ENCODE measurements around the gene CTNNA3. TPM values are rescaled to one million over a fixed set of nuclear protein-coding genes. Genes with fewer than 3 reads are reported as not detected.

CTNNA3 gene
- total RNA-seq, 1 donor from 2014 or later, result 159 TPM

GRCh38 chr10:66294538-66294937 lies 1401.5 kb downstream of the CTNNA3 start:
- Histone ChIP-seq H3K4me1 (peaks cover 15% of the 10 kb centered on the region), H3K4me3 (no peak overlapping the region), H3K9me3 (replicated peaks) (no peaks in the 10 kb centered on the region), H3K27me3 (ENCODE audit: low read depth) (no peaks in the 10 kb centered on the region), H3K36me3 (no peaks in the 10 kb centered on the region), H3K27ac (replicated peaks) (no peak overlapping the region)
- DNase-seq, result no peak
- intact Hi-C loops (cut with micrococcal nuclease), result no loop called here
- TF ChIP-seq CTCF (IDR thresholded peaks at IDR 0.05; ENCODE audit: borderline replicate concordance), result no peak

GRCh38 chr10:66292922-66293321 lies 1403.1 kb downstream of the CTNNA3 start:
- no peaks in the 10 kb centered on the region for H3K9me3 ChIP-seq (replicated peaks)
- H3K4me1 ChIP-seq, result peaks cover 15% of the 10 kb centered on the region
- H3K36me3 ChIP-seq, result no peaks in the 10 kb centered on the region
- H3K27me3 ChIP-seq (ENCODE audit: low read depth), result no peaks in the 10 kb centered on the region
- TF ChIP-seq CTCF (IDR thresholded peaks at IDR 0.05; ENCODE audit: borderline replicate concordance), result no peak
- H3K27ac ChIP-seq (replicated peaks), result no peak overlapping the region
- no peak overlapping the region for H3K4me3 ChIP-seq
- intact Hi-C loops (cut with micrococcal nuclease), result no loop called here
- DNase-seq, result no peak

GRCh38 chr10:66292456-66292855 lies 1403.5 kb downstream of the CTNNA3 start:
- TF ChIP-seq CTCF (IDR thresholded peaks at IDR 0.05; ENCODE audit: borderline replicate concordance), result no peak
- H3K4me1 ChIP-seq, result peaks cover 15% of the 10 kb centered on the region
- DNase-seq, result no peak
- H3K4me3 ChIP-seq, result no peak overlapping the region
- intact Hi-C loops (cut with micrococcal nuclease), result no loop called here
- no peaks in the 10 kb centered on the region for H3K9me3 ChIP-seq (replicated peaks)
- no peak overlapping the region for H3K27ac ChIP-seq (replicated peaks)
- no peaks in the 10 kb centered on the region for H3K36me3 ChIP-seq
- H3K27me3 ChIP-seq (ENCODE audit: low read depth), result no peaks in the 10 kb centered on the region

- intact Hi-C loops (cut with micrococcal nuclease), result no loop called here
- Histone ChIP-seq H3K36me3 (no peaks in the 10 kb centered on the region), H3K27ac (replicated peaks) (no peak overlapping the region), H3K4me1 (peaks cover 4% of the 10 kb centered on the region), H3K27me3 (ENCODE audit: low read depth) (no peaks in the 10 kb centered on the region), H3K9me3 (replicated peaks) (no peaks in the 10 kb centered on the region), H3K4me3 (no peak overlapping the region)
- TF ChIP-seq CTCF (IDR thresholded peaks at IDR 0.05; ENCODE audit: borderline replicate concordance), result no peak
- DNase-seq, result no peak
These were observed 1404.9 kb downstream of the CTNNA3 start for GRCh38 chr10:66291133-66291532.

- no peak overlapping the region for H3K4me3 ChIP-seq
- H3K9me3 ChIP-seq (replicated peaks), result no peaks in the 10 kb centered on the region
- no peak overlapping the region for H3K27ac ChIP-seq (replicated peaks)
- no peaks in the 10 kb centered on the region for H3K27me3 ChIP-seq (ENCODE audit: low read depth)
- intact Hi-C loops (cut with micrococcal nuclease), result no loop called here
- H3K4me1 ChIP-seq, result no peaks in the 10 kb centered on the region
- DNase-seq, result no peak
- no peaks in the 10 kb centered on the region for H3K36me3 ChIP-seq
- TF ChIP-seq CTCF (IDR thresholded peaks at IDR 0.05; ENCODE audit: borderline replicate concordance), result no peak
These were observed 1411.4 kb downstream of the CTNNA3 start for GRCh38 chr10:66284621-66285020.
